Psoas muscle (tissue), 8 donors: ENCODE data around the gene MPDU1. TPM values are rescaled to one million over a fixed set of nuclear protein-coding genes. Genes with fewer than 3 reads are reported as not detected.
A peak's percentile ranks its signal among the peaks of the same experiment; 100 is the strongest.
"Not testable (repeated sequence)": the region's sequence is repeated elsewhere in the genome, so short reads cannot be mapped to it uniquely, and the experiment has no call there.

Experiments used
- ATAC-seq, 4 donors: fragments of 200-7000 bp; cut with Tn5 transposase; one replicate each; pipeline ENCODE4 v1.9.1; 2020; ENCODE audit warnings: moderate library complexity in 3 of 4, mild to moderate bottlenecking in 2 of 4
- DNase-seq, 2 donors: peaks; one replicate each; pipeline ENCODE4 v3.0.0-alpha.2; 2020
- H3K27ac ChIP-seq: fragments of 200-600 bp; one replicate; pipeline ENCODE4 v1.8.0; 2022
- H3K27me3 ChIP-seq, 3 donors: fragments of 200-600 bp in 1 of 3; one replicate each; pipeline versions ENCODE4 v1.6.1 to v1.8.0; 2013 to 2022; ENCODE audit warnings: low read length in 2 of 3, mild to moderate bottlenecking in 2 of 3, moderate library complexity in 1 of 3; ENCODE audit not compliant: insufficient read depth in 3 of 3
- H3K36me3 ChIP-seq, 2 donors: fragments of 200-600 bp in 1 of 2; one replicate each; pipeline versions ENCODE4 v1.6.1 to v1.8.0; 2013 to 2022; ENCODE audit warnings: low read depth in 1 of 2, mild to moderate bottlenecking in 1 of 2, moderate library complexity in 1 of 2; ENCODE audit not compliant: insufficient read depth in 1 of 2
- H3K4me1 ChIP-seq: fragments of 200-600 bp; one replicate; pipeline ENCODE4 v1.8.0; 2022
- H3K4me3 ChIP-seq: fragments of 200-600 bp; one replicate; pipeline ENCODE4 v1.8.0; 2022; ENCODE audit warnings: mild to moderate bottlenecking
- H3K9me3 ChIP-seq: fragments of 200-600 bp; one replicate; pipeline ENCODE4 v1.8.0; 2022
- WGBS, 3 donors: extraction: QIAGEN DNeasy Blood & Tissue Kit; methylation state at CpG; one replicate each; pipeline versions ENCODE4 v1.1.6 to v1.1.7; 2013; 5-methylcytosine and 5-hydroxymethylcytosine counted together
- intact Hi-C, 2 donors: fragments of 100-400 bp; cut with DNase I; formaldehyde crosslinking; loops; one replicate each; pipeline versions ENCODE4 v1.11.0 to v1.14.2; 2022
- polyA plus RNA-seq, 3 donors: library from polyadenylated mRNA; stranded (reverse); fragments of 200-250 nt; gene quantifications; one replicate each; pipeline ENCODE4 v1.2.3, GENCODE V29; 2013
- total RNA-seq, 4 donors: library from RNA; stranded (reverse); fragmentation: NEBNext Ultra II Directional in 2 of 4; extraction: Animal tissue kit (Norgen Biotek cat#: 25700) in 2 of 4; gene quantifications; one replicate each; pipeline versions ENCODE4 v1.2.1 to v1.2.4, GENCODE V29; 2021 to 2023
- TF ChIP-seq, protein P1 (sequence below): fragments of 200-600 bp; IDR thresholded peaks from one replicate; pipeline ENCODE4 v1.8.0; 2022; ENCODE audit warnings: antibody characterized with exemption
- donor health status: healthy with polysubstance abuse.
- donor health status: DM: no; HTN: no; CAD: no; lungs with moderate emphysema.
- donor health status: Bipolar disorder and iron deficiency.
- donor health status: healthy.
- donor health status: DM: yes; HTN: yes; CAD: no.
- donor health status: DM: no; HTN: no; CAD: no.
- donor health status: DM: no; HTN: no; CAD: no.
- donor health status: DM: yes; HTN: yes; CAD: no.

Gene MPDU1
- total and polyA plus RNA-seq, 7 donors: 19.3 to 147 (median 40.6) TPM

DNA sequence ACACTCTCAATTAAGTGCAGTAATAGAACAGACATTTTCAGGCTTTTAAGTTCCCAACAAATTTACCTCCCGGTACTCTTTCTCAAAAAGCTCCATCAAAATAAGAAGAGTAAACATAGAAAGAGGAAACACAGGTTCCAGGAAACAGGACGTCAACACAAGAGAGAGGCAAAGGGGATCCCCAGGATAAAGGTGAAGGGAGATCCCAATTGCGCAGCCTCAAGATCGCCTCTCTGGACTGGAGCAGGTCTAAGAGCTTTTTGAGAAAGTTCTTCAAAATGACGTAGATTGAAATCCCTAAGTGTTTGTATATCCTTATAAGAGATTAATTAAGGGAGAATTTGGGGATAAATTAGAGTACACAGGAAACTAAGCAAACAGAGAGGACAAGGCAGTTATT, 35.0 kb downstream of the MPDU1 start:
- TF ChIP-seq, protein P1, sequence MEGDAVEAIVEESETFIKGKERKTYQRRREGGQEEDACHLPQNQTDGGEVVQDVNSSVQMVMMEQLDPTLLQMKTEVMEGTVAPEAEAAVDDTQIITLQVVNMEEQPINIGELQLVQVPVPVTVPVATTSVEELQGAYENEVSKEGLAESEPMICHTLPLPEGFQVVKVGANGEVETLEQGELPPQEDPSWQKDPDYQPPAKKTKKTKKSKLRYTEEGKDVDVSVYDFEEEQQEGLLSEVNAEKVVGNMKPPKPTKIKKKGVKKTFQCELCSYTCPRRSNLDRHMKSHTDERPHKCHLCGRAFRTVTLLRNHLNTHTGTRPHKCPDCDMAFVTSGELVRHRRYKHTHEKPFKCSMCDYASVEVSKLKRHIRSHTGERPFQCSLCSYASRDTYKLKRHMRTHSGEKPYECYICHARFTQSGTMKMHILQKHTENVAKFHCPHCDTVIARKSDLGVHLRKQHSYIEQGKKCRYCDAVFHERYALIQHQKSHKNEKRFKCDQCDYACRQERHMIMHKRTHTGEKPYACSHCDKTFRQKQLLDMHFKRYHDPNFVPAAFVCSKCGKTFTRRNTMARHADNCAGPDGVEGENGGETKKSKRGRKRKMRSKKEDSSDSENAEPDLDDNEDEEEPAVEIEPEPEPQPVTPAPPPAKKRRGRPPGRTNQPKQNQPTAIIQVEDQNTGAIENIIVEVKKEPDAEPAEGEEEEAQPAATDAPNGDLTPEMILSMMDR: no peak
- no peaks in the 10 kb centered on the region for H3K4me1 ChIP-seq
- 78 to 82% (median 81%) methylated on average over 5 of the region's 5 CpGs for WGBS, 3 donors
- no peak overlapping the region for H3K4me3 ChIP-seq
- H3K27ac ChIP-seq: no peak overlapping the region
- H3K36me3 ChIP-seq: no peaks in the 10 kb centered on the region
- no peaks in the 10 kb centered on the region for H3K27me3 ChIP-seq
- H3K9me3 ChIP-seq: no peaks in the 10 kb centered on the region
- ATAC-seq (no peak), DNase-seq (no peak)
- intact Hi-C loops: no loop called here

DNA sequence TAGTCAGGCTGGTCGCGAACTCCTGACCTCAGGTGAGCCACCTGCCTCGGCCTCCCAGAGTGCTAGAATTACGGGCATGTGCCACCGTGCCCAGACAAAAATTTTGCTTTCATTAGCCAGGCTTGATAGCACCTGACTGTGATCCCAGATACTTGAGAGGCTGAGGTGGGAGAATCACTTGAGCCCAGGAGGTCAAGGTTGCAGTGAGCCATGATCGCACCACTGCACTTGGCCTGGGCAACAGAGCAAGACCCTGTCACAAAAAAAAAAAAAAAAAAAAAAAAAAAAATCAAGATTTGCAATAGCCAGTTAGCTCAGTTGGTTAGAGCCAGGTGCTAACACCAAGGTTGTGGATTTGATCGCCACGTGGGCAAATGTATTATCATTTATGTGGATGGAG, 37.2 kb downstream of the MPDU1 start:
- no peak for ATAC-seq
- Histone ChIP-seq H3K4me3 (no peak overlapping the region), H3K27ac (no peak overlapping the region), H3K27me3 (no peaks in the 10 kb centered on the region), H3K36me3 (peaks cover 0 to 4% of the 10 kb centered on the region in 2 donors), H3K9me3 (no peaks in the 10 kb centered on the region), H3K4me1 (peaks cover under 1% of the 10 kb centered on the region)
- TF ChIP-seq, protein P1: no peak
- intact Hi-C loops: loop anchor here in 1 of 2 donors (10.0 kb wide), 1 partner anchor 224 kb away; no protein-coding TSS in a partner anchor
- WGBS, 3 donors: 86 to 93% (median 92%) methylated on average over 8 of the region's 8 CpGs
- DNase-seq: no peak

DNA sequence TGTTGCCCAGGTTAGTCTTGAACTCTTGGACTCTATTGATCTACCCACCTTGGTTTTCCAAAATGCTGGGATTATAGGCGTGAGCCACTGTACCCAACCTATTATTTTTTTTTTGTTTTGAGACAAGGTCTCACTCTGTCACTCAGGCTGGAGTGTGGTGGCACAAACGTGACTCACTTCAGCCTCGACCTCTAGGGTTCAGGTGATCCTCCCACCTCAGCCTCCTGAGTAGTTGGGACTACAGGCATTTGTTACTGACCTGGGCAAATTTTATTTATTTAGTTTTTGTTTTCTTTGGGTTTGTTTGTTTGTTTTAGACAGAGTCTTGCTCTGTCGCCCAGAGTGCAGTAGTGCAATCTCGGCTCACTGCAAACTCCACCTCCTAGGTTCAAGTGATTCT, 40.0 kb downstream of the MPDU1 start:
- DNase-seq: no peak
- Histone ChIP-seq H3K9me3 (no peaks in the 10 kb centered on the region), H3K4me1 (peaks cover 13% of the 10 kb centered on the region), H3K27me3 (no peaks in the 10 kb centered on the region), H3K27ac (no peak overlapping the region), H3K4me3 (no peak overlapping the region), H3K36me3 (peaks cover 0 to 11% of the 10 kb centered on the region in 2 donors)
- whole genome bisulfite sequencing, 3 donors: 84 to 89% (median 86%) methylated on average over 5 of the region's 5 CpGs
- intact Hi-C loops: loop anchor here in 1 of 2 donors (10.0 kb wide), 1 partner anchor 221 kb away; no protein-coding TSS in a partner anchor
- no peak for ATAC-seq
- TF ChIP-seq, protein P1: no peak

DNA sequence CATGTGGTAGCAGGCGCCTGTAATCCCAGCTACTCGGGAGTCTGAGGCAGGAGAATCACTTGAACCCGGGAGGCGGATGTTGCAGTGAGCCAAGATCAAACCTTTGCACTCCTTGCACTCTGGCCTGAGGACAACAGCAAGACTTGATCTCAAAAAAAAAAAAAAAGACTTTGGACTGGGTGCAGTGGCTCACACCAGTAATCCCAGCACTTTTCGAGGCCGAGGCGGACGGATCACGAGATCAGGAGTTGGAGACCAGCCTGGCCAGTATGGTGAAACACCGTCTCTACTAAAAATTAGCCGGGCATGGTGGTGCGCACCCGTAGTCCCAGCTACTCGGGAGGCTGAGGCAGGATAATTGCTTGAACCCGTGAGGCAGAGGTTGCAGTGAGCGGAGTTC, 42.1 kb downstream of the MPDU1 start:
- peak overlapping the region; percentile 97 for H3K27ac ChIP-seq
- not testable (repeated sequence) for H3K4me3 ChIP-seq, DNase-seq, H3K9me3 ChIP-seq, H3K27me3 ChIP-seq, ATAC-seq
- H3K4me1 ChIP-seq: peaks cover 13% of the 10 kb centered on the region
- H3K36me3 ChIP-seq: peaks cover 0 to 11% of the 10 kb centered on the region in 2 donors
- 95 to 98% (median 97%) methylated on average over 16 of the region's 16 CpGs for WGBS, 3 donors
- intact Hi-C loops: loop anchor here (2.0 to 10.0 kb wide), 2 partner anchors 59 to 219 kb away; no protein-coding TSS in a partner anchor

DNA sequence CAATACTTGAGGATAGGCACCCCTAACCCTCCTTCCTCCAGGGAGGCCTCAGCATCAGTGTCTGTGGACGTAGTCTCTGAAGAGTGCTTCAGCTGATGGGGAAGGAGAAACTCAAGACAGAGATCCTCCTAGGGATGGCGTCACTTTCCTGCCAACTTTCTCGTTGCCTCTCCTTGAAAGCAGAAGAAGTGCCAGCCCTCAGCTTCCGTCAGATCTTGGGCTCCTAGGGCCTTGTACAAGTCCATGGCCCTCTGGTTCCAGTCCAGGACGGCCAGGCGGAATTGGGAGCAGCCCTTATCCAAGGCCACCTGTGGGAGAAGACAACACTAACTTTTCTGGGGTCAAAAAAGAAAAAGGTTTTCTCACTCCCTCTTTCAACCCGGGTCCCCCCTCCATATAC, 42.7 kb downstream of the MPDU1 start:
- TF ChIP-seq, protein P1: no peak
- H3K4me1 ChIP-seq: peaks cover 13% of the 10 kb centered on the region
- DNase-seq (no peak), ATAC-seq (no peak)
- H3K27me3 ChIP-seq: no peaks in the 10 kb centered on the region
- peaks cover 0 to 11% of the 10 kb centered on the region in 2 donors for H3K36me3 ChIP-seq
- no peaks in the 10 kb centered on the region for H3K9me3 ChIP-seq
- peak overlapping the region; percentile 97 for H3K27ac ChIP-seq
- intact Hi-C loops: loop anchor here (2.0 to 10.0 kb wide), 2 partner anchors 58 to 218 kb away; no protein-coding TSS in a partner anchor
- 62 to 77% (median 72%) methylated on average over 7 of the region's 7 CpGs for WGBS, 3 donors
- peak overlapping the region; percentile 92 for H3K4me3 ChIP-seq
